Measurements from ENCODE around the gene KCNMB2. TPM values are rescaled to one million over a fixed set of nuclear protein-coding genes. Genes with fewer than 3 reads are reported as not detected.

The KCNMB2 gene
- total RNA-seq, 1 experiment from 2014 or later: not detected

GRCh38 chr3:178646186-178646862, 110.1 kb downstream of the KCNMB2 start:
- Histone ChIP-seq H3K4me3 (ENCODE audit: low read depth, low read length, poor library complexity, severe bottlenecking) (no peak overlapping the region), H3K27me3 (replicated peaks; ENCODE audit: insufficient read depth, low read depth, low read length, poor library complexity) (no peaks in the 10 kb centered on the region), H3K9me3 (ENCODE audit: low read depth, low read length, poor library complexity, severe bottlenecking) (no peaks in the 10 kb centered on the region), H3K4me1 (ENCODE audit: insufficient read depth, low read length, poor library complexity, severe bottlenecking) (no peaks in the 10 kb centered on the region), H3K27ac (ENCODE audit: low read depth, low read length, poor library complexity, severe bottlenecking) (no peak overlapping the region), H3K36me3 (ENCODE audit: insufficient read depth, low read length, poor library complexity, severe bottlenecking) (no peaks in the 10 kb centered on the region)
- intact Hi-C loops (cut with micrococcal nuclease; ENCODE audit: unreplicated experiment): no loop called here
- CTCF ChIA-PET: no interaction called here
- no TSS peak for BruUV-seq (replicated peaks)
- TF ChIP-seq CTCF (conservative IDR thresholded peaks at IDR 0.05; ENCODE audit: low read depth, low read length) (no peak), EZH2 (IDR thresholded peaks at IDR 0.05; ENCODE audit: borderline replicate concordance, low read depth, low read length, poor library complexity, severe bottlenecking) (no peak)
- POLR2A ChIA-PET (ENCODE audit: low non-redundant PET): no interaction called here
- no peak for DNase-seq (ENCODE audit: low spot score)

- Histone ChIP-seq H3K9me3 (ENCODE audit: low read depth, low read length, poor library complexity, severe bottlenecking) (no peaks in the 10 kb centered on the region), H3K4me1 (ENCODE audit: insufficient read depth, low read length, poor library complexity, severe bottlenecking) (no peaks in the 10 kb centered on the region), H3K36me3 (ENCODE audit: insufficient read depth, low read length, poor library complexity, severe bottlenecking) (no peaks in the 10 kb centered on the region), H3K27ac (ENCODE audit: low read depth, low read length, poor library complexity, severe bottlenecking) (no peak overlapping the region), H3K4me3 (ENCODE audit: low read depth, low read length, poor library complexity, severe bottlenecking) (no peak overlapping the region), H3K27me3 (replicated peaks; ENCODE audit: insufficient read depth, low read depth, low read length, poor library complexity) (no peaks in the 10 kb centered on the region)
- POLR2A ChIA-PET (ENCODE audit: low non-redundant PET): no interaction called here
- intact Hi-C loops (cut with micrococcal nuclease; ENCODE audit: unreplicated experiment): no loop called here
- no peak for TF ChIP-seq CTCF (conservative IDR thresholded peaks at IDR 0.05; ENCODE audit: low read depth, low read length)
- no peak for TF ChIP-seq EZH2 (IDR thresholded peaks at IDR 0.05; ENCODE audit: borderline replicate concordance, low read depth, low read length, poor library complexity, severe bottlenecking)
- no peak for DNase-seq (ENCODE audit: low spot score)
- CTCF ChIA-PET: no interaction called here
- BruUV-seq (replicated peaks): no TSS peak
Observed at GRCh38 chr3:178655488-178655887, 119.3 kb downstream of the KCNMB2 start.

- Histone ChIP-seq H3K36me3 (ENCODE audit: insufficient read depth, low read length, poor library complexity, severe bottlenecking) (no peaks in the 10 kb centered on the region), H3K4me3 (ENCODE audit: low read depth, low read length, poor library complexity, severe bottlenecking) (no peak overlapping the region), H3K4me1 (ENCODE audit: insufficient read depth, low read length, poor library complexity, severe bottlenecking) (no peaks in the 10 kb centered on the region), H3K27ac (ENCODE audit: low read depth, low read length, poor library complexity, severe bottlenecking) (no peak overlapping the region), H3K27me3 (replicated peaks; ENCODE audit: insufficient read depth, low read depth, low read length, poor library complexity) (no peaks in the 10 kb centered on the region), H3K9me3 (ENCODE audit: low read depth, low read length, poor library complexity, severe bottlenecking) (no peaks in the 10 kb centered on the region)
- POLR2A ChIA-PET (ENCODE audit: low non-redundant PET): no interaction called here
- DNase-seq (ENCODE audit: low spot score): no peak
- CTCF ChIA-PET: no interaction called here
- intact Hi-C loops (cut with micrococcal nuclease; ENCODE audit: unreplicated experiment): no loop called here
- TF ChIP-seq CTCF (conservative IDR thresholded peaks at IDR 0.05; ENCODE audit: low read depth, low read length): no peak
- TF ChIP-seq EZH2 (IDR thresholded peaks at IDR 0.05; ENCODE audit: borderline replicate concordance, low read depth, low read length, poor library complexity, severe bottlenecking): no peak
- no TSS peak for BruUV-seq (replicated peaks)
Observed at GRCh38 chr3:178658694-178659325, 122.6 kb downstream of the KCNMB2 start.
